ENCODE results near the gene ELK3. TPM values are rescaled to one million over a fixed set of nuclear protein-coding genes. Genes with fewer than 3 reads are reported as not detected.
A peak's percentile ranks its signal among the peaks of the same experiment; 100 is the strongest.

The ELK3 gene
- total and polyA plus RNA-seq, 10 donors, result 14.5 to 92.7 (median 52.9) TPM

DNA sequence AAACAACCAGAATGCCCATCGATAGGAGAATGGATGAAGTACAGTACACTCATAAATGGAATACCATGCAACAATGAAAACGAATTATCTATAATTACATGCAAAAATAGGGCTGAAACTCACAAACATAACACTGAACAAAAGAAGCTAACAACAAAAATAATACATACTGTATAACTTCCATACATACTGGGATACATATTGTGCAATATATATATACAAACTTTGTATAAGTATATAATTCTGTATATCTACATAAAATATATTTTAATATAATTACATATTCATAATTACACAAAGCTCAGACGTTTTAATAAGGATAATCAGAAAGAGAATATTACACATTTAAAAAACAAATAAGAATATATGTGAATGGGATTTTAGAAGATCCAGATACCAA, 115.9 kb downstream of the ELK3 start:
- no peaks in the 10 kb centered on the region for H3K9me3 ChIP-seq
- H3K36me3 ChIP-seq, result peaks cover 0 to 73% (median 14%) of the 10 kb centered on the region in 6 donors
- H3K4me3 ChIP-seq, result no peak overlapping the region
- no peak for TF ChIP-seq POLR2AphosphoS5 (IDR thresholded peaks at IDR 0.05)
- no peak for TF ChIP-seq POLR2A (IDR thresholded peaks at IDR 0.05)
- TF ChIP-seq, protein P1, sequence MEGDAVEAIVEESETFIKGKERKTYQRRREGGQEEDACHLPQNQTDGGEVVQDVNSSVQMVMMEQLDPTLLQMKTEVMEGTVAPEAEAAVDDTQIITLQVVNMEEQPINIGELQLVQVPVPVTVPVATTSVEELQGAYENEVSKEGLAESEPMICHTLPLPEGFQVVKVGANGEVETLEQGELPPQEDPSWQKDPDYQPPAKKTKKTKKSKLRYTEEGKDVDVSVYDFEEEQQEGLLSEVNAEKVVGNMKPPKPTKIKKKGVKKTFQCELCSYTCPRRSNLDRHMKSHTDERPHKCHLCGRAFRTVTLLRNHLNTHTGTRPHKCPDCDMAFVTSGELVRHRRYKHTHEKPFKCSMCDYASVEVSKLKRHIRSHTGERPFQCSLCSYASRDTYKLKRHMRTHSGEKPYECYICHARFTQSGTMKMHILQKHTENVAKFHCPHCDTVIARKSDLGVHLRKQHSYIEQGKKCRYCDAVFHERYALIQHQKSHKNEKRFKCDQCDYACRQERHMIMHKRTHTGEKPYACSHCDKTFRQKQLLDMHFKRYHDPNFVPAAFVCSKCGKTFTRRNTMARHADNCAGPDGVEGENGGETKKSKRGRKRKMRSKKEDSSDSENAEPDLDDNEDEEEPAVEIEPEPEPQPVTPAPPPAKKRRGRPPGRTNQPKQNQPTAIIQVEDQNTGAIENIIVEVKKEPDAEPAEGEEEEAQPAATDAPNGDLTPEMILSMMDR (IDR thresholded peaks at IDR 0.05 in 8 of 11, conservative IDR thresholded peaks at IDR 0.05 in 3 of 11), result no peak
- H3K4me1 ChIP-seq, result peaks cover 0 to 31% (median 7%) of the 10 kb centered on the region in 6 donors
- no peak overlapping the region for H3K27ac ChIP-seq
- no peak for DNase-seq
- intact Hi-C loops (cut with DNase I; ENCODE audit: low total_unique reads), result no loop called here
- no peaks in the 10 kb centered on the region for H3K27me3 ChIP-seq (replicated peaks in 1 of 7)
- WGBS, 5 donors, result 81 to 95% (median 89%) methylated on average over 3 of the region's 3 CpGs

DNA sequence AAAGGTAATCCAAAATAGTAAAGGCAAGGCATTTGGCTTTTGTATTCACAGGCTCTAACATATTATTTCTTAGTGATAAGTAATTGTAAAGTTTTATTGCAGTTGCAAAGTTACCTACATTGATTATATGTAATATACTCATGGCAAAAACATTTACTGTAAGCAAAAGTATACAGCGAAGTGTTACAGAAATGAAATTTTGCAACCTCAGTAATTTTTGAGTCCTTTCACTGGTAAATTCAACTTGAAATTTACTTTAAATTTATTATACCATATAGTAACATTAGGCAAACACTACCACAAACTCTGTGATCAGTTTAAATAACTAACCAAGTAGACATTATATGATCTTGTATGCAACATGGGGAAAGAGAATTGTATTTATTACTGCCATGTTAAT, 117.0 kb downstream of the ELK3 start:
- DNase-seq, result no peak
- TF ChIP-seq, protein P1 (IDR thresholded peaks at IDR 0.05 in 8 of 11, conservative IDR thresholded peaks at IDR 0.05 in 3 of 11), result no peak
- TF ChIP-seq POLR2A (IDR thresholded peaks at IDR 0.05), result no peak
- TF ChIP-seq POLR2AphosphoS5 (IDR thresholded peaks at IDR 0.05), result no peak
- Histone ChIP-seq H3K27ac (no peak overlapping the region), H3K4me1 (peaks cover 0 to 37% (median 13%) of the 10 kb centered on the region in 6 donors), H3K4me3 (no peak overlapping the region), H3K27me3 (replicated peaks in 1 of 7) (no peaks in the 10 kb centered on the region), H3K9me3 (no peaks in the 10 kb centered on the region), H3K36me3 (peaks cover 0 to 65% (median 14%) of the 10 kb centered on the region in 6 donors)
- intact Hi-C loops (cut with DNase I; ENCODE audit: low total_unique reads), result no loop called here
- WGBS, 5 donors, result 95 to 100% (median 96%) methylated on average over 1 of the region's 1 CpG

DNA sequence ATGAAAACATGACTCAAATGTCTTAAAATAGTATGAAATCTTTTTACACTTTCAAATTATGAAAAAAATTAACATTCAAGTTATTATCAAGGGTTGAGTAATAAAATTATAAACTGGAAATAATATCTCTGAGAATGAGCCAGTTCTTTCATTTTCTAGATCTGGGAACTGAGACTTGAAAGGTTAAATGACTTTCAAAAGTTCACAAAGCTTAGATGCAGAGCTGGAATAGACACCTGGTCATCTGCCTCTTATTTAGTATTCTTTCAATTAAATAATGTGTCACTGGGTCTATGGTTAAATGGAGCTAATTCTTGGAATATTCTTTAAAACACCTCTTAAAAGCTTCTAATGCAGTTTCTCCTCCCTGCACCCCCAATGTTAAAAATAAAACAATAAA, 119.4 kb downstream of the ELK3 start:
- TF ChIP-seq POLR2A (IDR thresholded peaks at IDR 0.05) (no peak), POLR2AphosphoS5 (IDR thresholded peaks at IDR 0.05) (no peak)
- TF ChIP-seq, protein P1 (IDR thresholded peaks at IDR 0.05 in 8 of 11, conservative IDR thresholded peaks at IDR 0.05 in 3 of 11), result no peak
- H3K4me3 ChIP-seq, result no peak overlapping the region
- intact Hi-C loops (cut with DNase I; ENCODE audit: low total_unique reads), result loop anchor here (2.0 kb wide), 1 partner anchor 13 kb away; no protein-coding TSS in a partner anchor
- DNase-seq, result no peak
- H3K4me1 ChIP-seq, result peaks cover 0 to 27% (median 13%) of the 10 kb centered on the region in 6 donors
- H3K27ac ChIP-seq, result peak overlapping the region in 1 of 8 donors; percentile 18
- H3K36me3 ChIP-seq, result peaks cover 0 to 46% (median 14%) of the 10 kb centered on the region in 6 donors
- H3K27me3 ChIP-seq (replicated peaks in 1 of 7), result no peaks in the 10 kb centered on the region
- no peaks in the 10 kb centered on the region for H3K9me3 ChIP-seq

DNA sequence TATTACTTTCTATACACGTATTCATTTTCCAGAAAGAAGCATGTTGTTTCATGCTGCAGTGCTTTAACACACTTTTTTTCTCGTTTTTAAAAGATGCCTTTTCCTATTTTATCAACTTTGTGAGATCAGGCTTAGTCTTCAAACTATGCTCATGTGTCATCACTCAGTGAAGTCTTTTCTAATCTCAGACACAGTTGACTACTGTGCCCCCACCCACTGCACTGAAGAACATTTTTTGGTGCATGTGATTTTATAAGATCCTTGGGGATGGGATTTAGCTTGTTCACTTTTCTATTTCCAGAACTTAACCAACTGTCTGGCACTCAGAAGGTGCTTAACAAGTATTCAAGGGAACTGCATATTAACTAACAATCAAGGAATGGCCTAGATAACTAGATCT, 120.5 kb downstream of the ELK3 start:
- 78 to 83% (median 80%) methylated on average over 2 of the region's 2 CpGs for WGBS, 5 donors
- Histone ChIP-seq H3K36me3 (peaks cover 0 to 34% (median 14%) of the 10 kb centered on the region in 6 donors), H3K27ac (no peak overlapping the region), H3K4me3 (no peak overlapping the region), H3K4me1 (peaks cover 0 to 27% (median 13%) of the 10 kb centered on the region in 6 donors), H3K27me3 (replicated peaks in 1 of 7) (no peaks in the 10 kb centered on the region), H3K9me3 (no peaks in the 10 kb centered on the region)
- intact Hi-C loops (cut with DNase I; ENCODE audit: low total_unique reads), result no loop called here
- TF ChIP-seq POLR2AphosphoS5 (IDR thresholded peaks at IDR 0.05), result no peak
- TF ChIP-seq POLR2A (IDR thresholded peaks at IDR 0.05), result no peak
- TF ChIP-seq, protein P1 (IDR thresholded peaks at IDR 0.05 in 8 of 11, conservative IDR thresholded peaks at IDR 0.05 in 3 of 11), result no peak
- DNase-seq, result no peak

Measured in spleen (tissue), 11 donors.